Activated naive CD8-positive, alpha-beta T cell (primary cell): Measurements from ENCODE around the gene TGFB2.

Source experiments
- H3K27ac Mint-ChIP-seq: one replicate; pipeline ENCODE4 v1.8.0; 2021; ENCODE audit warnings: mixed read lengths
- H3K27me3 Mint-ChIP-seq: one replicate; pipeline ENCODE4 v1.8.0; 2021; ENCODE audit warnings: mixed read lengths
- H3K36me3 Mint-ChIP-seq: one replicate; pipeline ENCODE4 v1.8.0; 2021; ENCODE audit warnings: mixed read lengths
- H3K4me1 Mint-ChIP-seq: one replicate; pipeline ENCODE4 v1.8.0; 2021; ENCODE audit warnings: low read depth, mixed read lengths
- H3K4me3 Mint-ChIP-seq: one replicate; pipeline ENCODE4 v1.8.0; 2021; ENCODE audit warnings: mild to moderate bottlenecking, mixed read lengths
- H3K9me3 Mint-ChIP-seq: one replicate; pipeline ENCODE4 v1.8.0; 2021; ENCODE audit warnings: low read depth, mixed read lengths

The TGFB2 gene

DNA sequence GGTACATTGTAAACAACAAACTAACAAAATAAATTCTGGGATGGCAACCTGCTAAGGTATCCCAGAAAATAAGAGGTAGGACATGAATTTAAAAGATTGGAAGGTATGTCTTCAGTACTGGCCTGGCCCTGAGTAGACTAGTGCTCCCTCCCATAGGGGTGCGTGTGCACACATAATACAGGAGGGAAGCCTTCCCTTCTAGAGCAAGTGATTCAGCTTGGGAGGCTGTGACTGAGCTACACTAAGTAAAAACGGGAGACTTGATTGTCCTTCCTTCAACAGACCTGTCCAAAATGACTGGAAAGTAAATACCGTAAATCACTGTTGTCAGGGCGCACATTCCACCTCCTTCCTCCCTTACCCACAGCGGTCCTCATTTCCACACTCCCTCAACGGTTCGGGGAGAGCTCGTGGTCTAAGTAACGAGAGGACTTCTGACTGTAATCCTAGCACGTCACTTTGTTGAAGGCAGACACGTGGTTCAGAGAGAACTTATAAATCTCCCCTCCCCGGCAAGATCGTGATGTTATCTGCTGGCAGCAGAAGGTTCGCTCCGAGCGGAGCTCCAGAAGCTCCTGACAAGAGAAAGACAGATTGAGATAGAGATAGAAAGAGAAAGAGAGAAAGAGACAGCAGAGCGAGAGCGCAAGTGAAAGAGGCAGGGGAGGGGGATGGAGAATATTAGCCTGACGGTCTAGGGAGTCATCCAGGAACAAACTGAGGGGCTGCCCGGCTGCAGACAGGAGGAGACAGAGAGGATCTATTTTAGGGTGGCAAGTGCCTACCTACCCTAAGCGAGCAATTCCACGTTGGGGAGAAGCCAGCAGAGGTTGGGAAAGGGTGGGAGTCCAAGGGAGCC lies at the start of gene TGFB2:
Gene TGFB2, plus strand, starts transcription at position 523 of the 859 bp plus-strand sequence. CDS start 1,366 bp downstream, outside the sequence.
- no peak within 1 kb of the TSS for H3K4me3 Mint-ChIP-seq
- peaks cover 28% of the 10 kb centered on the region for H3K27me3 Mint-ChIP-seq
- H3K9me3 Mint-ChIP-seq: no peaks in the 10 kb centered on the region
- peaks cover 21% of the 10 kb centered on the region for H3K4me1 Mint-ChIP-seq
- H3K36me3 Mint-ChIP-seq: peaks cover 17% of the 10 kb centered on the region
- H3K27ac Mint-ChIP-seq: no peak within 1 kb of the TSS

DNA sequence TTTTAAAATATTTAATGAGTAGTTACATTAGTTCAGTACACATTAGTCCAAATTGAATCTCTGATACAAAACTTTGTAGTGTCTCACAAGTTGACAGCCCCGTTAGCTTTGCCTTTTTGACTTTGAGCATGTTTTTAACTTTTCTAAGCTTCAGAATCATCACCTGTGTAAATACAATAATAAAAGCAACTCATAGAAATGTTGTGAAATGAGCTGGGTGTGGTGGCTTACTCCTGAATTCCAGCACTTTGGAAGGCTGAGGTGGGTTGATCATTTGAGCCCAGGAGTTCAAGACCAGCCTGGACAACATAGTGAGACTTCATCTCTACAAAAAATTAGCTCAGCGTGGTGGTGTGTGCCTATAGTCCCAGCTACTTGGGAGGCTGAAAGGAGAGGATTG lies 49.0 kb upstream of the TGFB2 start:
- Mint-ChIP-seq H3K9me3 (no peaks in the 10 kb centered on the region), H3K36me3 (peaks cover 2% of the 10 kb centered on the region), H3K27ac (no peak overlapping the region), H3K27me3 (no peaks in the 10 kb centered on the region), H3K4me3 (no peak overlapping the region), H3K4me1 (peaks cover 34% of the 10 kb centered on the region)

DNA sequence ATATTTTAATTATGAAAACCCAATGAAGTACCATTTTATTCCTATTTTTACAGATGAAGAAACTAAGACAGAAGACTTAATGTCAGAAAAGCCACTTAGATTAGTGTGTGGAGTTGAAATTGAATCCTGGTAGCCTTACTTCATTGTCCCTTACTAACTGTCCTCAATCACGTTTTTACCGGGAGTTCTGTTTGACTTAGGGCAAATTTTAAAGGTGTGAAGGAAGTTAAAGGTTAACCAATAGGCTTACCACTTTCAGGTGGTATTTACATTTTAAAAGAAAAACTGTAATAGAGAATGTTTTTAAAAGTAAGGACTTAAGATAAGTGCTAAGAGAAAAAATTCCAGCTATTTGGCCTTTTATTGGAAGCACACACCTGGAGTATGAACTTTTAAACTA lies 47.7 kb upstream of the TGFB2 start:
- H3K9me3 Mint-ChIP-seq: no peaks in the 10 kb centered on the region
- H3K27ac Mint-ChIP-seq: no peak overlapping the region
- H3K4me3 Mint-ChIP-seq: no peak overlapping the region
- H3K27me3 Mint-ChIP-seq: no peaks in the 10 kb centered on the region
- peaks cover 32% of the 10 kb centered on the region for H3K4me1 Mint-ChIP-seq
- H3K36me3 Mint-ChIP-seq: peaks cover 2% of the 10 kb centered on the region

DNA sequence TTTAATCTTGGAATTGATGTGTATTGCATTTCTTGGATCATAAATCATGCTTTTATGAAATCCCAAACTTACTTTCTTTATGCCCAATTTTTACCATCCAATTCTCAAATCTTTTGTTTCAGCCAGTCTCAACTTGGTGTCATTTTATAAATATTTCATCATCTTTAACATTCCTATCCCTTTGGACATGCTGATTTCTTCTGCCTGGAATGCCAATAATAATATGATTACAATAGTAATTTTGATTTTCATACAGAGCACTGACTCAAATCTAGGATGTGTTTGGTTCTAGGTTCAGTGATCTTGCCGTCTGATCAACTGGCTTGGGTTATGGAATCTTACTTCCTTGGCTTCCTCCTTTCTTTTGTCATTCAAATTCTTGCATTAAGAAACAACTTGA lies 47.3 kb upstream of the TGFB2 start:
- H3K27me3 Mint-ChIP-seq: no peaks in the 10 kb centered on the region
- H3K36me3 Mint-ChIP-seq: peaks cover 2% of the 10 kb centered on the region
- H3K4me3 Mint-ChIP-seq: no peak overlapping the region
- no peak overlapping the region for H3K27ac Mint-ChIP-seq
- no peaks in the 10 kb centered on the region for H3K9me3 Mint-ChIP-seq
- H3K4me1 Mint-ChIP-seq: peaks cover 29% of the 10 kb centered on the region

DNA sequence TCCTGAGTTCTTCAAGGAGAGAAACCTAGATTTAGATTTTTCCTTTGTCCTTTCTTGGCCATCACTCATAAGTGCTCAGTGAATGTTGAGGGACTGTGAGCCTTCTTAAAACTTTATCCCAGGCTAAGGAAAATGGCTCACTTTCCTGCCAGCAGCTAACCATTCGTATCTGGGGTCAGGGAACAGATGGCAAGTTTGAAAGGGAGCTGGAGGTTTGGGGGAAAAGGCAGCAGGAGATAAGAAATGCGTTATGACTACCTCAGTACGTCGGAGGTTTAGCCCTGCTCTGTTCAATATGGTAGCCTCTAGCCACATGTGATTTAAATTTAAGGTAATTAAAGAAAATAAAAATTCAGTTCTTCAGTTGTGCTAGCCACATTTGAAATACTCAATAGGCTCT lies 46.7 kb upstream of the TGFB2 start:
- peaks cover 28% of the 10 kb centered on the region for H3K4me1 Mint-ChIP-seq
- no peak overlapping the region for H3K27ac Mint-ChIP-seq
- H3K27me3 Mint-ChIP-seq: no peaks in the 10 kb centered on the region
- no peaks in the 10 kb centered on the region for H3K9me3 Mint-ChIP-seq
- peaks cover 2% of the 10 kb centered on the region for H3K36me3 Mint-ChIP-seq
- no peak overlapping the region for H3K4me3 Mint-ChIP-seq

DNA sequence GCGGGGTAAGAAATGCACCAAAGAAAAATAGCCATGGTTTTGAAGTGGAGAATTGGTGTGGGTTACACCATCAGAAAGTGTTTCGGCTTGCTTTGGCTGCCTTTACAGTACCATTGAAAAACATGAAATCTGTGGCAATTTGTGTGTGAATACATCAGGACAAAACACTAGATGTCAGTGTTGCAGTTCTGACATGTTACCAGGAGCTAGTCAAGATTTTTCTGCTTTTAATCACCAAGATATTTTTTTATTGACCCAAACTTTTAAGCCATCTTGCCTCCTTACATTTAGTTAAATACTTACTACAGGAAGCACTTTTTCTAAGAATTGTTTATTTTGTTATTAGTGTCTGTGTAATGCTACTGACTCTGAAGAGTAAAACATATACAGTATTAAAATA lies 45.7 kb upstream of the TGFB2 start:
- H3K9me3 Mint-ChIP-seq: no peaks in the 10 kb centered on the region
- peaks cover 27% of the 10 kb centered on the region for H3K4me1 Mint-ChIP-seq
- H3K27me3 Mint-ChIP-seq: no peaks in the 10 kb centered on the region
- peaks cover 2% of the 10 kb centered on the region for H3K36me3 Mint-ChIP-seq
- no peak overlapping the region for H3K4me3 Mint-ChIP-seq
- no peak overlapping the region for H3K27ac Mint-ChIP-seq

DNA sequence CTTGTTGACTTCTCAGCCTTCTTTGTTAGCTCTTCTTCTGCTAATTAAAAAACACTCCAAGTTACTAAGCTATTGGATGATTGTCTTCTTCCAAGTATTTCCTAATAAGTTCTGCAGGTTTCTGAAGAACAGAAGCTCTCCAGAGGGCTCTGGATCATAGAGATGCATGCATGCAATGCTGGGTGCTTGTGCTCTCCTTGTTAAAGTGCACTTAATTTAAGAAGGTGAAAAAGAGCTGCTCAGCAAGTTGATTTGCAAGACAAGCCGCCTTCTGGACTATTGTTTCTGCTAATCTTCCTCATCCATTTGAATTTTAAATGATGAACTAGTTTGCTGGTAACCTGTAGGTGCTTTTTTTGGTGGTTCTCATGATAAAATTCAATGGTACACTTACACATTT lies 43.9 kb upstream of the TGFB2 start:
- Mint-ChIP-seq H3K27me3 (no peaks in the 10 kb centered on the region), H3K4me3 (no peak overlapping the region), H3K36me3 (peaks cover 9% of the 10 kb centered on the region), H3K4me1 (peaks cover 27% of the 10 kb centered on the region), H3K27ac (no peak overlapping the region), H3K9me3 (no peaks in the 10 kb centered on the region)

DNA sequence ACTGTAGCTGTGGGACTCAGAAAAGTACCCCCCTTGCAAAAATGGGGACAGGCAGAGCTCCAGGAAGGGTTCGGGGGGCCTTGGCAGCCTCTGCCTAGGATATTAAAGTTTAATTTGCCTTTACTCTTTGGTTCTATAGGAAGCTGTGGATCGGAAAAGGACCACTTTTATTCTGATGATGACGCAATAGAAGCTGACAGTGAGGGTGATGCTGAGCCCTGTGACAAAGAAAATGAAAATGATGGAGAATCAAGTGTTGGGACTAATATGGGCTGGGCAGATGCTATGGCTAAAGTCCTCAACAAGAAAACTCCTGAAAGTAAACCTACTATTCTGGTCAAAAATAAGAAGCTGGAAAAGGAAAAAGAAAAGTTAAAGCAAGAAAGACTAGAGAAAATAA lies 43.0 kb upstream of the TGFB2 start:
- Mint-ChIP-seq H3K27me3 (no peaks in the 10 kb centered on the region), H3K36me3 (peaks cover 7% of the 10 kb centered on the region), H3K4me3 (no peak overlapping the region), H3K4me1 (peaks cover 22% of the 10 kb centered on the region), H3K27ac (no peak overlapping the region), H3K9me3 (no peaks in the 10 kb centered on the region)

DNA sequence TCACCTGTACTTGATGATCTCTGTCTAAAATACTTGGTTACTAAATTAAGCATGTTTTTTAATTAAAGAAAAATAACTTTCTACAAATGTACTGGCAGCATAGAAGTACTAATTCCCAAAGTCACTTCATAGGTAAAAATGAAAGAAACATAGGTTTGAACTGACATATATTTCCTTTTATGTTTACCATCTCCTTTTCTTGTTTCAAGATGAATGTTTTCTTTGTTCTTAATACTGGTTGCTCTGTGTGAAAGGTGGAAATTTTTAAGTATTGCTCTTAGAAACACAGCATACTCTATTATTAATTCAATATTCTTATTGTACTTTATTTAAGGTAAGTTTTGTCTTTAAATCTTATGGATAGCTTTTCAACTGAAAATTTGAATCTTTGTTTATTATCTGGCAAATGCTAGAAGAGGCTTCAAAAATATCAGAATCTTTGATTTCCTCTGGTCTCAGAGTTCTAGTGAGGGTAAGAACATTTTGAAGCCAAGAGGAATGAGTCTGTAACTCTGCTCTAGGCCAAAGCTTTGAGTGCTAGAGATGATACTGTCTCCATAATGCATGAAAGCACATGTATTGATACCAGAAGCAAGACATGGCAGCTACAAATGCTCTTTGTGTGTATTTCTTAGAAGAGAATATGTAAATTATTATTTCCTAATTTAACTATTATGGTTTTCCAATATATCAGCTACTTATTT lies 41.8 kb upstream of the TGFB2 start:
- Mint-ChIP-seq H3K27ac (no peak overlapping the region), H3K4me1 (peaks cover 15% of the 10 kb centered on the region), H3K27me3 (no peaks in the 10 kb centered on the region), H3K4me3 (no peak overlapping the region), H3K36me3 (peaks cover 12% of the 10 kb centered on the region), H3K9me3 (no peaks in the 10 kb centered on the region)

DNA sequence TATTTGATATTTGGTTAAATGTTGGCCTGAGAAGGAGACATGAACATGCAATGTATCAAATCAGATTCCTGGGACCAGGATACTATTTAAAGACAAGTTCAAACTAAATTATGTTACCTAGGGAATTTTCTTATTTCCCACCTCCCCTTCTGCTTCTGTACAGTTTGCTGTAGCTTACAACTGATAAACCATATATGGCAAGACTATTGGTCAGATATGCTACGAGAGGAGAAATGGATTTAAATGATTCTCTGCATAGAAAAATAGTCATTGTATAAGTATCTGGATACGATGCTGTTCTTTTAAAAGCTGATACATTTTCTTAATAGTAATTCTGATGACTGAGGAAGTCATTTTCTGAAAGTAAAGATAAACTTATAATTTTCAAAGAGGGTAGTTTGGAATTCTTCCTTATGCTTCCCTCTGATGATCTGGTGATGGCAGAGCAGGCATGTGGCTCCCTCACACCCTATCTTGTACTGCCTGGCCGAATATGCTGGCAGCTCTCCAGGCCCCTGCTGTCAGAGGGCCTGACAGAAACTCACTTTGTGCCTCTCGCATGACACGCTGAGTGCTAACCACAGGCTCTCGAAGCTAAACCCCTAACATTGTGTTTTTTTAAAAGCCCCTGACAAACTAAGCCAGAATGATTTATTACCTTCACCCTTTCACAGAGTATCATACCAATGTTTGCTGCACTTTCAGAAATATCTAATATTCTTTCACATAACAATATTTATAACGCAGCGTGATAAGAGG lies 40.7 kb upstream of the TGFB2 start:
- Mint-ChIP-seq H3K4me3 (no peak overlapping the region), H3K4me1 (peaks cover 5% of the 10 kb centered on the region), H3K27me3 (no peaks in the 10 kb centered on the region), H3K27ac (no peak overlapping the region), H3K9me3 (no peaks in the 10 kb centered on the region), H3K36me3 (peaks cover 15% of the 10 kb centered on the region)

DNA sequence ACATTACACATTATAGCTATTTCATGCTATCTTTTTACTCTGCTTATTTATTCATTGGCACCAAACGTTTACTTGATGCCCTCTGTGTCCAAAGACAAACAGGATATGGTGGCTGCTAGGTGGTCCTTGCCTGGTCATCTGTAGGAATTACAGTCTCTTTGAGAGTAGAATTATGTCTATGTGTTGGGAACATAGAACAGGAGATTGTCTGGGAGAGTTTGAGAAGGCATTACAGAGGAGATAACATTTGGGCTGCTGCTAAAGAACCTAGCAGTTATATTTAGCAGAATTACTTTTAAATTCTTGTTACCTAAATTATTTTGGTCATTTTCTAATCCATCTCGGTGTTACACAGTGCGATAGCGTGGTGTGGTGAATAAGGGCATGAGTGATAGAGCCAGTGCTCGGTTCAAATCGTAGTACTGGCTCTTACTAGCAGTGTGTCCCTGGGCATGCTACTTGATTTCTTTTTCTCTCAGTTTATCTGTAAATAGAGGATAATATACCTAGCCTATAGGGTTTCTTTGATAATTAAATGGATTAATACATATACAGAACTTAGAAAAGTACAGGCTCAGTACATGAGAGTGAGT lies 39.6 kb upstream of the TGFB2 start:
- Mint-ChIP-seq H3K27me3 (no peaks in the 10 kb centered on the region), H3K36me3 (peaks cover 18% of the 10 kb centered on the region), H3K4me1 (peaks cover 3% of the 10 kb centered on the region), H3K27ac (no peak overlapping the region), H3K4me3 (no peak overlapping the region), H3K9me3 (no peaks in the 10 kb centered on the region)

DNA sequence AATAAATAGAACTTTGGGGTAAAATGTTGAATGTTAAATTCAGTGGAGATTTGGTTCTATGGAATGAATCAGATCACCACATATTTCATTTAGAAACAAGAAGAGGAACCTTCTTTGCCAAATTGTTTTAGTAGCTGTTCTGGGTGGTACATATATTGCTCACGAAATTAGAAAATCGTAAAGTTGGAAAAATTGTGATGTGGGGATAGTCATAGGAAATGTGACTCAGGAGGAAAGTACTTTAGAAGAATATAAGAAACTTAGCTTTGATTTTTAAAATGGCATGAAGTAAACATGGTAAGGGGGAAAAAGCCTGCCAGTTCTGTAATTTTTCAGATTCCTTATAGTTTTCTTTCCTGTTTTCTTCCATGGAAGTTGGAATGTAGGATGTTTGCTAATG lies 32.6 kb upstream of the TGFB2 start:
- Mint-ChIP-seq H3K27me3 (no peaks in the 10 kb centered on the region), H3K9me3 (no peaks in the 10 kb centered on the region), H3K4me3 (no peak overlapping the region), H3K4me1 (peaks cover 5% of the 10 kb centered on the region), H3K27ac (no peak overlapping the region), H3K36me3 (peaks cover 15% of the 10 kb centered on the region)

DNA sequence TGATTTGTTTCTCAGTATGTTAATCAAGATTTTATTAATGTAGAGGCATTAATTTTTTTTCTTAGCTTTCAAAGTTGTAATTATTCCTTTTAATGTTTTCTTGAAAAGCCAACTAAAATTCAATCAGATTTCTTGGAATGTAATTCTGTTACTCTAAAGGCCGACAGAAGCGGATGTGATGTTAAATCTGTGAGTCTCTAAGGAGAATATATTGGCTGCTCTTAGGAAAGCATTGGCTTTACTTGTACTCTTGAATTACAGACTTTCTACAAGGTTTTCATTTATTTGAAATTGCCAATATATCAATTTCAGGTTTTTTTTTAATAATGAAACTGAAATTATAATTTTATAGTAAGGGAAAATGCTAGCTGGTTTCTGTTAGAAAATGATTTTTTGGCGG lies 30.8 kb upstream of the TGFB2 start:
- Mint-ChIP-seq H3K4me3 (no peak overlapping the region), H3K9me3 (no peaks in the 10 kb centered on the region), H3K27me3 (no peaks in the 10 kb centered on the region), H3K27ac (no peak overlapping the region), H3K36me3 (peaks cover 11% of the 10 kb centered on the region), H3K4me1 (peaks cover 5% of the 10 kb centered on the region)

DNA sequence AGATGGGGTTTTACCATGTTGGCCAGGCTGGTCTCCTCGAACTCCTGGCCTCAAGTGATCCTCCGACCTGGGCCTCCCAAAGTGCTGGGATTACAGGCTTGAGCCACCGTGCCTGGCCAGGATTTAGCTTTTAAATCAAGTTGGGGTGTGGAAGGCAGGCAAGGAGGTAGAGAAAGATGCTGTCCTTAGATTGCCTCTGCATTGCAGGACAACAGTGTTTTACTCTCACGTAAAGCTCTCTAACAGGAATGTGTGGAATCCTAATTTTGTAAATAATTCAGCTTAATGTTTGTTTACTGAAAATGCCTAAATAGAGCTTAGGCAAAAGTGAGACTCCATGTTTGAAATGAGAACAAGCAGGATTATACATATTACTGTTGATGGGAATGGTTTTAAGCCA lies 29.5 kb upstream of the TGFB2 start:
- peaks cover 5% of the 10 kb centered on the region for H3K4me1 Mint-ChIP-seq
- no peak overlapping the region for H3K27ac Mint-ChIP-seq
- H3K27me3 Mint-ChIP-seq: no peaks in the 10 kb centered on the region
- H3K9me3 Mint-ChIP-seq: no peaks in the 10 kb centered on the region
- no peak overlapping the region for H3K4me3 Mint-ChIP-seq
- H3K36me3 Mint-ChIP-seq: peaks cover 9% of the 10 kb centered on the region

DNA sequence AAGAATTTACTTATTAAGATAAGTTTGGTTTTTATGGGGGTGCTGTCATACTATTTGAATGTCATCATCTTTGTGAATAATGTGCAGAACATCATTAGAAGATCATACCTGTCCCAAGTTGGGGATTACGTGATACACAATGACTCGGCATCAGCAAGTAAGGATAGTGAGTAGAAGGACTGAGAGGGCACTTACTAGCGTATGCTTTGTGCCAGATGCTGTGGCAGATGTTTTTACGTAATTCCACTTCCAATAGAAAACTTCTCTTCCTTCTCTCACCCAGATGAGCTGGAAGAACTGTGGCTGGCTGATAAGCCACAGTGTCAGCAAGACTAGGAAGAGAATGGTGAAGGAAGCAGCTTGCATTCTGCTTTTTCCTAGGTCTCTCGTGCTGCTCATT lies 28.1 kb upstream of the TGFB2 start:
- H3K27ac Mint-ChIP-seq: peak overlapping the region; percentile 34
- no peaks in the 10 kb centered on the region for H3K27me3 Mint-ChIP-seq

More for the DNA sequence above, 28.1 kb upstream of the TGFB2 start:
- Mint-ChIP-seq H3K36me3 (peaks cover 9% of the 10 kb centered on the region), H3K4me1 (peaks cover 5% of the 10 kb centered on the region), H3K9me3 (no peaks in the 10 kb centered on the region), H3K4me3 (no peak overlapping the region)
